A549 (cell line): ENCODE measurements around the gene ADD3.

Source experiments
- CBX8 ChIP-seq: fragments of 200-600 bp; sonication (generic); IDR thresholded peaks from 2 replicates; pipeline ENCODE4 v1.6.1; 2016
- CEBPB ChIP-seq, 2 experiments: fragments of >200 bp in 1 of 2; sonication (Bioruptor Twin) in 1 of 2; formaldehyde crosslinking in 1 of 2; IDR thresholded peaks; 2 replicates each; pipeline ENCODE4 v1.6.1; 2012 to 2016
- EP300 ChIP-seq, 2 experiments: fragments of >200 bp; sonication (Bioruptor Twin); formaldehyde crosslinking; IDR thresholded peaks; 2 replicates in 1 of 2; 3 replicates in 1 of 2; pipeline ENCODE4 v1.6.1; 2016 to 2017
- HOXA7 ChIP-seq: fragments of 250-450 bp; sonication (Bioruptor Pico); IDR thresholded peaks from 2 replicates; pipeline ENCODE4 v1.5.0; 2020; ENCODE audit warnings: mild to moderate bottlenecking, moderate library complexity
- KDM1A ChIP-seq: fragments of 200-600 bp; sonication (generic); IDR thresholded peaks from 2 replicates; pipeline ENCODE4 v1.6.1; 2016; ENCODE audit warnings: low read depth, mild to moderate bottlenecking
- POLR2A ChIP-seq: IDR thresholded peaks from 2 replicates; pipeline ENCODE4 v1.6.1; 2012; ENCODE audit warnings: mild to moderate bottlenecking, low read length
- POLR2AphosphoS2 ChIP-seq: conservative IDR thresholded peaks from 2 replicates; pipeline ENCODE4 v1.6.1; 2012; ENCODE audit warnings: low read length, improper control_type of control experiment, inconsistent platforms
- RAD21 ChIP-seq, 2 experiments: fragments of >200 bp in 1 of 2; sonication (Bioruptor Twin) in 1 of 2; formaldehyde crosslinking in 1 of 2; IDR thresholded peaks in 1 of 2; conservative IDR thresholded peaks in 1 of 2; 2 replicates in 1 of 2; 3 replicates in 1 of 2; pipeline ENCODE4 v1.6.1; 2012 to 2018; ENCODE audit warnings: inconsistent platforms in 1 of 2
- RCOR1 ChIP-seq: fragments of 150-350 bp; IDR thresholded peaks from 2 replicates; pipeline ENCODE4 v1.6.1; 2014; ENCODE audit warnings: antibody characterized with exemption, low read length, low read depth
- SMC3 ChIP-seq: fragments of >200 bp; sonication (Bioruptor Twin); formaldehyde crosslinking; IDR thresholded peaks from 3 replicates; pipeline ENCODE4 v1.6.1; 2018; ENCODE audit warnings: inconsistent platforms
- TF ChIP-seq, protein P1 (sequence below): fragments of >200 bp; sonication (Bioruptor Twin); formaldehyde crosslinking; IDR thresholded peaks from 3 replicates; pipeline ENCODE4 v1.5.1; 2016
- TF ChIP-seq, protein P2 (sequence below): fragments of 200-600 bp; sonication (generic); IDR thresholded peaks from 2 replicates; pipeline ENCODE4 v1.6.1; 2016; ENCODE audit warnings: antibody characterized with exemption, mild to moderate bottlenecking, moderate library complexity

DNA sequence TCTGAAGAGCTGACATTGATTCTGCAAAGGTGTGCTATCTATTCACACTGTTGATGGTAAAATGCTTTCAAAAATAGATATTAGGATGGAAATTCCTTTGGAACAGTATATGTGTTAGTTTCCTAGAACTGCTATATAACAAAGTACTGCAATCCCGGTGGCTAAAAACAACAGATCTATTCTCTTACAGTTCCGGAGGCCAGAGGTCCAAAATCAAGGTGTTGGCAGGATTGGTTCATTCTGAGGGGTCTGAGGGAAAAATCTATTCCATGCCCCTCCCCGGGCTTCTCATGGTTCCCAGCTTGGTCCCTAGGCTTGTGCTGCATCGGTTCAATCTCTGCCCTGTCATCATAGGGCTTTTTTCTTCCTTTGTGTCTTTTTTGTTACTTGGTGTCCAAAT is 79.9 kb downstream of the ADD3 start:
- TF ChIP-seq, protein P1, sequence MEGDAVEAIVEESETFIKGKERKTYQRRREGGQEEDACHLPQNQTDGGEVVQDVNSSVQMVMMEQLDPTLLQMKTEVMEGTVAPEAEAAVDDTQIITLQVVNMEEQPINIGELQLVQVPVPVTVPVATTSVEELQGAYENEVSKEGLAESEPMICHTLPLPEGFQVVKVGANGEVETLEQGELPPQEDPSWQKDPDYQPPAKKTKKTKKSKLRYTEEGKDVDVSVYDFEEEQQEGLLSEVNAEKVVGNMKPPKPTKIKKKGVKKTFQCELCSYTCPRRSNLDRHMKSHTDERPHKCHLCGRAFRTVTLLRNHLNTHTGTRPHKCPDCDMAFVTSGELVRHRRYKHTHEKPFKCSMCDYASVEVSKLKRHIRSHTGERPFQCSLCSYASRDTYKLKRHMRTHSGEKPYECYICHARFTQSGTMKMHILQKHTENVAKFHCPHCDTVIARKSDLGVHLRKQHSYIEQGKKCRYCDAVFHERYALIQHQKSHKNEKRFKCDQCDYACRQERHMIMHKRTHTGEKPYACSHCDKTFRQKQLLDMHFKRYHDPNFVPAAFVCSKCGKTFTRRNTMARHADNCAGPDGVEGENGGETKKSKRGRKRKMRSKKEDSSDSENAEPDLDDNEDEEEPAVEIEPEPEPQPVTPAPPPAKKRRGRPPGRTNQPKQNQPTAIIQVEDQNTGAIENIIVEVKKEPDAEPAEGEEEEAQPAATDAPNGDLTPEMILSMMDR, result no peak
- TF ChIP-seq RAD21 (conservative IDR thresholded peaks at IDR 0.05 in 1 of 2, IDR thresholded peaks at IDR 0.05 in 1 of 2) (no peak), RCOR1 (no peak), CEBPB (IDR thresholded peaks at IDR 0.05) (no peak), KDM1A (no peak), CBX8 (no peak), HOXA7 (CRISPR knock-in tag) (no peak), POLR2A (no peak), POLR2AphosphoS2 (no peak), EP300 (IDR thresholded peaks at IDR 0.05) (no peak), SMC3 (no peak)
- TF ChIP-seq, protein P2, sequence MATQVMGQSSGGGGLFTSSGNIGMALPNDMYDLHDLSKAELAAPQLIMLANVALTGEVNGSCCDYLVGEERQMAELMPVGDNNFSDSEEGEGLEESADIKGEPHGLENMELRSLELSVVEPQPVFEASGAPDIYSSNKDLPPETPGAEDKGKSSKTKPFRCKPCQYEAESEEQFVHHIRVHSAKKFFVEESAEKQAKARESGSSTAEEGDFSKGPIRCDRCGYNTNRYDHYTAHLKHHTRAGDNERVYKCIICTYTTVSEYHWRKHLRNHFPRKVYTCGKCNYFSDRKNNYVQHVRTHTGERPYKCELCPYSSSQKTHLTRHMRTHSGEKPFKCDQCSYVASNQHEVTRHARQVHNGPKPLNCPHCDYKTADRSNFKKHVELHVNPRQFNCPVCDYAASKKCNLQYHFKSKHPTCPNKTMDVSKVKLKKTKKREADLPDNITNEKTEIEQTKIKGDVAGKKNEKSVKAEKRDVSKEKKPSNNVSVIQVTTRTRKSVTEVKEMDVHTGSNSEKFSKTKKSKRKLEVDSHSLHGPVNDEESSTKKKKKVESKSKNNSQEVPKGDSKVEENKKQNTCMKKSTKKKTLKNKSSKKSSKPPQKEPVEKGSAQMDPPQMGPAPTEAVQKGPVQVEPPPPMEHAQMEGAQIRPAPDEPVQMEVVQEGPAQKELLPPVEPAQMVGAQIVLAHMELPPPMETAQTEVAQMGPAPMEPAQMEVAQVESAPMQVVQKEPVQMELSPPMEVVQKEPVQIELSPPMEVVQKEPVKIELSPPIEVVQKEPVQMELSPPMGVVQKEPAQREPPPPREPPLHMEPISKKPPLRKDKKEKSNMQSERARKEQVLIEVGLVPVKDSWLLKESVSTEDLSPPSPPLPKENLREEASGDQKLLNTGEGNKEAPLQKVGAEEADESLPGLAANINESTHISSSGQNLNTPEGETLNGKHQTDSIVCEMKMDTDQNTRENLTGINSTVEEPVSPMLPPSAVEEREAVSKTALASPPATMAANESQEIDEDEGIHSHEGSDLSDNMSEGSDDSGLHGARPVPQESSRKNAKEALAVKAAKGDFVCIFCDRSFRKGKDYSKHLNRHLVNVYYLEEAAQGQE, result no peak
